Neural crest cell (in vitro differentiated cells): ENCODE data around the gene ZFAND3. TPM values are rescaled to one million over a fixed set of nuclear protein-coding genes. Genes with fewer than 3 reads are reported as not detected.

ENCODE experiments used
- DNase-seq: peaks from one replicate; pipeline ENCODE4 v3.0.0; 2021; ENCODE audit warnings: low read depth, mixed read lengths, low spot score
- H3K27ac Mint-ChIP-seq: one replicate; pipeline ENCODE4 v1.8.0; 2021; ENCODE audit warnings: mild to moderate bottlenecking, mixed read lengths; ENCODE audit not compliant: unreplicated experiment
- H3K27me3 Mint-ChIP-seq: 2 replicates; pipeline ENCODE4 v1.8.0; 2021; ENCODE audit warnings: low read depth, mild to moderate bottlenecking, mixed read lengths
- H3K36me3 Mint-ChIP-seq: 2 replicates; pipeline ENCODE4 v1.8.0; 2021; ENCODE audit warnings: low read depth, mild to moderate bottlenecking, mixed read lengths
- H3K4me1 Mint-ChIP-seq: 2 replicates; pipeline ENCODE4 v1.8.0; 2021; ENCODE audit warnings: mixed read lengths
- H3K4me3 Mint-ChIP-seq: one replicate; pipeline ENCODE4 v1.8.0; 2021; ENCODE audit warnings: mild to moderate bottlenecking, mixed read lengths
- H3K9me3 Mint-ChIP-seq: 2 replicates; pipeline ENCODE4 v1.8.0; 2021; ENCODE audit warnings: mixed read lengths
- total RNA-seq: library from RNA; stranded (reverse); gene quantifications from 2 replicates; pipeline ENCODE4 v1.2.1, GENCODE V29; 2021
- TF ChIP-seq, protein P1 (sequence below): fragments of 200-600 bp; sonication (generic); conservative IDR thresholded peaks from 2 replicates; pipeline ENCODE4 v1.5.0; 2021; ENCODE audit warnings: antibody characterized with exemption, mild to moderate bottlenecking

ZFAND3 gene
- total RNA-seq, 1 donor from 2014 or later = 65.9 TPM

DNA sequence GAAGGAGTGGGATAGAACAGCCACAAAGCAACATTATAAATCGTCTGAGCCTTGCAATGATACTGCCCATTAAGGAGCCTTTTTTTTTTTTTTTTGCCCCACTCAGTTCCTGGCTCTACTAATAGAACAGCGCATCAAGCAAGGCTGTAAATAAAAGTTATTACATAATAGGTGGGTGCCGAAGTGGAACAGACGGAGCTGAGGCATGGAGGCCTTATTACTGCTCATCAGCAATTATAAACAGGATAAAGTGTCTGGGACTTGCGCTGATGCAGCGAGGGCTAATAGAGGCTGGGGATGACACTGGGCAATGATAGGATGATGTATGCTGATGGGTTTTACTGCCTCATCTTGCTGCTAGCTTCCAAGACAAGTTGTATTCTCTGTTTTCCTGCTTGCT lies 272.1 kb downstream of the ZFAND3 start:
- Mint-ChIP-seq H3K27me3 (no peaks in the 10 kb centered on the region), H3K4me1 (peaks cover 5% of the 10 kb centered on the region)

DNA sequence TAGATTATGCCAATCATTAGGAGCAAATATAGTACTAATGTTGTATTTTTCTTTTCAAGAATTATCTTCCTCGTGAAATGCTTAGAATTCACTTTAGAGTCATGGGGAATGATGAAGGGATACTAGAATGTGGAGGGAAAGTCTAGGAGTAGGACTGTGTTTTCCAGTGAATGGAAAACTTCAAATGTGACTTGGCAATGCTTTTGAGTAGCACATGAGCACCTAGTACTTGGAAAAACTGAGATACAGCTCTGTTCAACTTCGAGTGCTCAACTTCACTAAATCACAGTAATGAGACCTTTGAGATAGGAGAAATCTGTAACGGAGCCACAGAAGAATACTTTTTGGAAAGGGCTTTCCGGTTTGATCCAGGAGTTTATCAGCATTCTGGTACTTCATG lies 272.9 kb downstream of the ZFAND3 start:
- TF ChIP-seq, protein P1, sequence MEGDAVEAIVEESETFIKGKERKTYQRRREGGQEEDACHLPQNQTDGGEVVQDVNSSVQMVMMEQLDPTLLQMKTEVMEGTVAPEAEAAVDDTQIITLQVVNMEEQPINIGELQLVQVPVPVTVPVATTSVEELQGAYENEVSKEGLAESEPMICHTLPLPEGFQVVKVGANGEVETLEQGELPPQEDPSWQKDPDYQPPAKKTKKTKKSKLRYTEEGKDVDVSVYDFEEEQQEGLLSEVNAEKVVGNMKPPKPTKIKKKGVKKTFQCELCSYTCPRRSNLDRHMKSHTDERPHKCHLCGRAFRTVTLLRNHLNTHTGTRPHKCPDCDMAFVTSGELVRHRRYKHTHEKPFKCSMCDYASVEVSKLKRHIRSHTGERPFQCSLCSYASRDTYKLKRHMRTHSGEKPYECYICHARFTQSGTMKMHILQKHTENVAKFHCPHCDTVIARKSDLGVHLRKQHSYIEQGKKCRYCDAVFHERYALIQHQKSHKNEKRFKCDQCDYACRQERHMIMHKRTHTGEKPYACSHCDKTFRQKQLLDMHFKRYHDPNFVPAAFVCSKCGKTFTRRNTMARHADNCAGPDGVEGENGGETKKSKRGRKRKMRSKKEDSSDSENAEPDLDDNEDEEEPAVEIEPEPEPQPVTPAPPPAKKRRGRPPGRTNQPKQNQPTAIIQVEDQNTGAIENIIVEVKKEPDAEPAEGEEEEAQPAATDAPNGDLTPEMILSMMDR = no peak
- H3K27ac Mint-ChIP-seq = no peak overlapping the region
- H3K4me1 Mint-ChIP-seq = peaks cover 5% of the 10 kb centered on the region
- DNase-seq = no peak
- no peaks in the 10 kb centered on the region for H3K9me3 Mint-ChIP-seq
- no peak overlapping the region for H3K4me3 Mint-ChIP-seq
- H3K36me3 Mint-ChIP-seq = peaks cover 5% of the 10 kb centered on the region
- H3K27me3 Mint-ChIP-seq = no peaks in the 10 kb centered on the region

More for the DNA sequence above, 272.1 kb downstream of the ZFAND3 start:
- TF ChIP-seq, protein P1 = no peak
- Mint-ChIP-seq H3K36me3 (peaks cover 12% of the 10 kb centered on the region), H3K27ac (no peak overlapping the region), H3K4me3 (no peak overlapping the region), H3K9me3 (no peaks in the 10 kb centered on the region)
- no peak for DNase-seq

DNA sequence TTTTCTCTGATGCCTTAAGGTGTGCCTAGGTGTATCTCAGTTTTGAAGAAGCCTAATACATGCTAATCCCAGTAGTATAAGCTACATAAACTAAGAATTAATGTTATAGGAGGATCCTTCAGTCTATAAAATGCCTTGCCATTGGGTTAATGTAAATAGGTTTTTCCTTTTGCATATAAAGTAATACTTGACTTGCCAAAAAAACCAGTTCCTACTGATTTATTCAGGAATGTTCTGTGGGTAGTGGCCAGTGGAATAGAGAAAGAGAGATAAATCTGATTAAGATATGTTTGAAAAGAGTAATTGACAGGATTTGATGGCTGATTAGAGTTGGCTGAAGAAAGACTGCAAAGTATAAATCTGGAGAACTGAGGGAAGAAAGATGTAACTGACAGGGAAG lies 273.4 kb downstream of the ZFAND3 start:
- Mint-ChIP-seq H3K4me3 (no peak overlapping the region), H3K27me3 (no peaks in the 10 kb centered on the region), H3K4me1 (peaks cover 4% of the 10 kb centered on the region), H3K36me3 (peaks cover 4% of the 10 kb centered on the region), H3K27ac (no peak overlapping the region), H3K9me3 (no peaks in the 10 kb centered on the region)
- DNase-seq = no peak
- TF ChIP-seq, protein P1 = no peak

DNA sequence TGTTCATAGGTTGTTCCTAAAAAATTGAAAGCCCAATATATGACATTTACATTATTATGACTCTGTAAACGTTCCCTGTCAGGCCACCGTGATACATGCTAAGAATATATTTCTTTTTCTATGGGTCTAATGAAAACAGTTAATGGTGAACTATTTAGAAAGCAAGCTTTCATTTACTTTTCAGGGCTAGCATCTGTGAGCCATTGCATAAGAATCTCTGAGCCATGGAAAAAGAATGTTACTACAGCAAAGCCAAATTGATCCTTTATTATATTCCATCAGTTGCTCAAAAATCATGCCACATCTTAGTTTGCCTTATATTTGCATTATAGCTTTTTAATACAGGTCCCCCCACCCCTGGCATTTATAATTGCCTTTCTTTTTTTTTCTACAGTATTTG lies 275.5 kb downstream of the ZFAND3 start:
- Mint-ChIP-seq H3K27me3 (no peaks in the 10 kb centered on the region), H3K4me1 (no peaks in the 10 kb centered on the region), H3K4me3 (no peak overlapping the region), H3K36me3 (no peaks in the 10 kb centered on the region), H3K9me3 (no peaks in the 10 kb centered on the region), H3K27ac (no peak overlapping the region)
- no peak for DNase-seq
- TF ChIP-seq, protein P1 = no peak

DNA sequence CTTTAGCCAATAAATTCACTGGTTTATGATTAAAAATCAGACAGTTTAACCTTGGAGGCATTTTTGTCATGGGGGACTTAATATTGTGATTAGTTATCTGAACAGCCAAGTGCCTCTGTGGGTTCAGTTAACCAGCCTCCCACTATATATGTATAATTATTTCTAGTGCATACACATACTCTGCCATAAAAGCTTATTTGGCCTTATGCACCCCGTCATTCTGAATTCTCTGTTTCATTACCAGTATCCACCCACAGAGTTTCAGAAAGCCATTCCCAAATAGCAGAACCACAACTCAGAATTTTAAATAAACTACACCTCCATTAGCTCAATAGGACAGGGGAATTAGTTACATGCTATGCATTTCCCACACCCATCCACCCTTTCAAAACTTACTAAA lies 279.7 kb downstream of the ZFAND3 start:
- Mint-ChIP-seq H3K36me3 (no peaks in the 10 kb centered on the region), H3K9me3 (no peaks in the 10 kb centered on the region), H3K4me1 (no peaks in the 10 kb centered on the region), H3K27ac (no peak overlapping the region), H3K27me3 (no peaks in the 10 kb centered on the region), H3K4me3 (no peak overlapping the region)
- DNase-seq = no peak
- TF ChIP-seq, protein P1 = no peak

DNA sequence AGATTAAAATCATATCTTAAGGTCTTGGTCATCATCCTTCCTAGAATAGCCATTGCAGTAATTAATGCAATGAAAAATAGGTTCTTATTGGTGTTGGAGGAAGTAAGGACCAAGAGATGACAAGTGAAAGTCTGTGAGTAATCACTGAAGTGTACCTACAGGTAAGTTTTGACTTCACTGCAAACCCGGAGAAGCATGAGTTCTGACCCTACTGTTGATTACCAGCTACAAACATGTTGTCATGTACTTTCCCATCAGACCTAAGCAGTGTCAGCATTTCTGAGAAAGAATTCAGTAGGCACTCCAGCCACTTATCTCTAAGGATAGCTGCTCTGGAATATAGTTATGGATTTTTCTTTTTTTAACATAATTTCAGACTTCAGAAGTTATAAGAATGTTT lies 280.9 kb downstream of the ZFAND3 start:
- TF ChIP-seq, protein P1 = no peak
- H3K4me1 Mint-ChIP-seq = no peaks in the 10 kb centered on the region
- H3K4me3 Mint-ChIP-seq = no peak overlapping the region
- no peaks in the 10 kb centered on the region for H3K9me3 Mint-ChIP-seq
- DNase-seq = no peak
- H3K27me3 Mint-ChIP-seq = no peaks in the 10 kb centered on the region
- no peak overlapping the region for H3K27ac Mint-ChIP-seq
- no peaks in the 10 kb centered on the region for H3K36me3 Mint-ChIP-seq
